Hepatic stellate cell (primary cell): Measurements from ENCODE around the gene RUFY4.
"Not testable (repeated sequence)": the region's sequence is repeated elsewhere in the genome, so short reads cannot be mapped to it uniquely, and the experiment has no call there.

Experiments
- DNase-seq: peaks from one replicate; pipeline ENCODE4 v3.0.0; 2011; ENCODE audit warnings: low spot score

RUFY4 gene

GRCh38 chr2:218089259-218089658 lies 20.2 kb downstream of the RUFY4 start:
- no peak for DNase-seq

DNA sequence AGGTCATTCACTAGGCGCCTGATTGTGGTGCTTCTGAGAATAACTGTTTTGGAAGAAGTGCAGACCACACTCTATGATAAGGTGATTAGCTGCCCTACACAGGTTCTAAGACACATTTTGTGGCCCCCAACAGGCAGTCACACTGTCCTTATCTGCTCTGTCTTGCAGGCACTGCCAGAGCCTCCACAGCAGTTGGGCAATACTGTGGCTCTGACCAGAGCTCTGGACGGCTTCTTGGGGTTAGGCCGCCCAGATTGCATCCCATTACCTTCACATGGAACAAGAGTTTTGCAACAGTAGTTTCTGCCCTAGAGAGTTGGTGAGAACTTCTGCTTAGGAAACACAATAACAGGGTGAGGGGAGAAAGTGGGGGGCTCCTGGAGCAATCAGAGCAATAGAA lies 22.7 kb downstream of the RUFY4 start:
- DNase-seq: no peak

GRCh38 chr2:218093879-218094278 lies 24.8 kb downstream of the RUFY4 start:
- DNase-seq: no peak

- no peak for DNase-seq
These were observed 26.8 kb downstream of the RUFY4 start for GRCh38 chr2:218095853-218096252.

DNA sequence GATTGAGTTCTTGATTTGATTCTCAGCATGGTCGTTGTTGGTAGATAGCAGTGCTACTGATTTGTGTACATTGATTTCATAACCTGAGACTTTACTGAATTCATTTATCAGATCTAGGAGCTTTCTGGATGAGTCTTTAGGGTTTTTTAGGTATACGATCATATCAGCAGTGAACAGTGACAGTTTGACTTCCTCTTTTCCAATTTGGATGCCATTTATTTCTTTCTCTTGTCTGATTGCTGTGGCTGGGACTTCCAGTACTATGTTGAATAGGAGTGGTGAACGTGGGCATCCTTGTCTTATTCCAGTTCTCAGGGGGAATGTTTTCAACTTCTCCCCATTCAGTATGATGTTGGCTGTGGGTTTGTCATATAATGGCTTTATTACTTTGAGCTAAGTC lies 28.9 kb downstream of the RUFY4 start:
- no peak for DNase-seq

- not testable (repeated sequence) for DNase-seq
These were observed 39.8 kb downstream of the RUFY4 start for GRCh38 chr2:218108834-218109233.

DNA sequence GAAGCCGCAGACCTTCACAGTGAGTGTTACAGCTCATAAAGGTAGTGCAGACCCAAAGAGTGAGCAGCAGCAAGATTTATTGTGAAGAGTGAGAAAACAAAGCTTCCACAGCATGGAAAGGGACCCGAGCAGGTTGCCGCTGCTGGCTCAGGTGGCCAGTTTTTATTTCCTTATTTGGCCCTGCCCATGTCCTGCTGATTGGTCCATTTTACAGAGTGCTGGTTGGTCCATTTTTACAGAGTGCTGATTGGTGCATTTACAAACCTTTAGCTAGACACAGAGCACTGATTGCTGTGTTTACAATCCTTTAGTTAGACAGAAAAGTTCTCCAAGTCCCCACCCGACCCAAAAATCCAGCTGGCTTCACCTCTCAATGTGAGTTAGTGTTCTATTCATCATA lies 52.7 kb downstream of the RUFY4 start:
- not testable (repeated sequence) for DNase-seq

DNA sequence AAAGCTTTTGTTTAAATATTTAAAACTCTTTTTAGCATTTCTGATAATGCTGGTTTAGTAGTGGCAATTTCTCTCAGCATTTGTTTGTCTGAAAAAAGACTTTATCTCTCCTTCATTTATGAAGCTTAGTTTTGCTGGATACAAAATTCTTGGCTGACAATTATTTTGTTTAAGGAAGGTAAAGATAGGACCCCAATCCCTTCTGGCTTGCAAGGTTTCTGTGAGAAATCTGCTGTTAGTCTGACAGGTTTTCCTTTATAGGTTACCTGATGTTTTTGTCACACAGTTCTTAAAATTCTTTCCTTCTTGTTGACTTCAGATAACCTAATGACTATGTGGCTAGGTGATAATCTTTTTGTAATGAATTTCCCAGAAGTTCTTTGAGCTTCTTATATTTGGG lies 53.2 kb downstream of the RUFY4 start:
- DNase-seq: not testable (repeated sequence)

DNA sequence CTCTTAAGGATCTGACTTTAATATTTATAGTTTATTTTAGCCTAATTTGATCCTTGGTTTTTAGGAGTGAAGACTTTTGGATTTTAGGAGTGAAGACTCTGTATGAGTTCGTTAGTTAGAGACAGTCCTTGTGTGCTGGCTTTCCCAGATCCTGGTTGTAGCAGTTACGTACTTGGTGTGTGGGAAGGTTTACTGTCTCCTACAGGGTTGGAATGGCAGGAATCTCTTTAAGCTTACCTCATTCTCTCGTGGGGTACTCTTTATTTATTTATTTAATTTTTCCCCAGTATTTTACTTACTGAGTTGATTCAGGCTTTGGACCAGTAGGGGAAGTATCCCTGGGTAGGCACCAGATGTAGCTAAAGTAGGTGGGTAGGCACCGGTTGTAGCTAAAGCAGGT lies 54.9 kb downstream of the RUFY4 start:
- no peak for DNase-seq

- DNase-seq: no peak
These were observed 56.0 kb downstream of the RUFY4 start for GRCh38 chr2:218125095-218125494.

DNA sequence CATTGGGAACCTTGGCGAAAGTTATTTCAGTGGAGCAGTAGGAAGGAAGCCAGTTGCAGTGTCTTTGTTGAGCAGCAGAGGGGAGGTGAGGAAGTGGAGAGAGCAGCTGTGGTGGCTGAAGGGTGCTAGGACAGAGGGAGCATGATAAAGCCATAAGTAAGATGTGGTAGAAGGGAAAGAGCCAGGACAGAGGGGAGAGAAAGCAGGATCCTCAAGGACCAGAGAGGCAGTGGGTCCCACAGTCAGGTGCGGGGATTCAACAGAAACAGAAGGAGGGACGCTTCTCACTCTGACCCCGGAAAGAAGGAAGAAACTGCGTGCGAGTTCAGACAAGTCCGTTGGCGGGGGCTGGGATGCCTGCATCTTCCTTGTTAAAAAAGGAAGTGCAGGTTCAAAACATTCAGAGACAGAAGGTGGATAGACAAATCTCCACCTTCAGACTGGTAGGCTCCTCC lies 56.6 kb downstream of the RUFY4 start, which contains the start of gene CXCR2:
TSS of gene CXCR2 (plus strand) at position 403 of the 455 bp plus-strand sequence. CDS start 8,774 bp downstream, outside the sequence.
- no peak for DNase-seq

DNA sequence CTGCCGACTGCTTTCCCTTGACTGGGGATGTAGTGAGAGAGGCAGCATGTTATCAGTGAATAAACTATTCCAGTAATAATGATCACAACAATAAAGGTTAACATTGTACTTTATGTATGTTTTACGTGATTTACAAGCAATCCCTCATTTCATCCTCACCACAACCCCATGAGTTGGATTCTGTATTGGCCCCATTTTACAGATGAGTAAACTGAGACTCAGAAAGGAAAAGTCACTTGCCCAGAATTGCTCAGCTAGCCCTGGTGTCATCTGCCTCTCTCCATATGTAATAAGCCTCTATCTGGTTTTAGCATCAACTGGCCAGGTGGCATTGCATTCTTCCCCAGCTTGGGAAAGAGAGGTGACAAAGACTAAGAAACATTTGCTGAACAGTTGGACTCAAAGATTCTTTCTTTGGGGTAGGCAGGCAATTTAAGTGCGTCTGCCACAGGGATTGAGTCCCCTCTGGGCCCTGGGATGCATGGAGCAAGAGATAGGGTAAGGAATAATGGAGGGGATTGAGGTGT lies 58.9 kb downstream of the RUFY4 start:
- DNase-seq: no peak

DNA sequence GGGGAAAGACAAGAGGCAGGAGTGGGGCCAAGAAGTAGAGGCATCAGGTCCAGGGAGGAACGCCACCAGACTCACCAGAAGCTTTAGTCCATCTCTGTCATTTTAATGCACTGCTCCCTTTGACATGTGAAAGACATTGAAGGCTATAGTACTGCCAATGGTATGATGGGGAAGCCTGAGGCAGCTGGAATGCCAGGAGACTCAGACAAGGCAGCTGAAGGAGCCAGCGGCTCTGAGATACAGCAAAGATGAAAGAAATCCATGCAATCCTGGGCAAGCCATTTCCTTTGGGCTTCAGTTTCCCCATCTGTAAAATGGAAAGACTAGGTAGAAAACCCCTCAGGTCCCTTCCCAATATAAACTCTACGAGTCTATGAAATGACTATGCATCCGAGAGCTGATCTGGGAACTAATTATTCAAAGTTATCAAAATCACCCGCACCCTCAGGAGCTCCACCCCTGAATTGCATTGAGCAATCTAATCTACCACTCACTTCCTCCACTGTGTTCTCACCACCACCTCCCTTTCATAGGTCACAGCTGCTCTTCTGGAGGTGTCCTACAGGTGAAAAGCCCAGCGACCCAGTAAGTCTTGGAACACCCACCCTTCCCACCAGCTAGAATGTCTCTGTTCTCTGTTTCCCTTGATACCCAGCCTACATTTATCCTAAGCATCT lies 59.9 kb downstream of the RUFY4 start:
- DNase-seq: no peak

DNA sequence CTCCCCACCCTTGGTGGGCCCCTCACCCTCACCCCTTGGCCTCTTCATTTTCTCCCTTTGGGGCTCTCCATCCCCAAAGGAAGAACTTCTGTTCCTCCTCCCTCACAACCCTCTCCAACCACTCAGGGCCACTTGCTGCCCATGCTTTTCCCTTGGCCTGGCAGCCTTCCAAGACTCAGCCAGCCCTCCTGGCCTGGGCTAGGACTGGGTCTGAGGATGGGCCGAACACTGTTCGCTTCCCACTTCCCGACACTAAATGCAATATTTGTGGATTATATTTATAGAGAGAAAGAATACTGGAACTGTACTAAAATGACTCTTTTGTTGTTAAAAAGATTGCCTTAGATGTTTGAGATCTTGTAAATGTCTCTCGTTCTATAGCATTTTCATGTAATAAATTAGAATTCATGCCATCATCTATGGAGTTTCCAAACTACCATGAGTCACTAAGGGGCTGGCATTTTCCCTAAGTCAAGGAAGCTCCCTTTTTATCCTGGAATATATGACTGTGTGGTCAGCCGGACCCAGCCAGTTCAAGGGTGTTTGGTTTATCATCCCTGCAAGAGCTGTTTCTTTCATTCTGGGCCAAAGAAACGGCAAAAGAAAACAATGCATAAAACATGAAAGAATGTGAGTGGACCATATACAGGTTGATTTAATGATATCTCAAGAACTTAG lies 60.5 kb downstream of the RUFY4 start:
- no peak for DNase-seq

DNA sequence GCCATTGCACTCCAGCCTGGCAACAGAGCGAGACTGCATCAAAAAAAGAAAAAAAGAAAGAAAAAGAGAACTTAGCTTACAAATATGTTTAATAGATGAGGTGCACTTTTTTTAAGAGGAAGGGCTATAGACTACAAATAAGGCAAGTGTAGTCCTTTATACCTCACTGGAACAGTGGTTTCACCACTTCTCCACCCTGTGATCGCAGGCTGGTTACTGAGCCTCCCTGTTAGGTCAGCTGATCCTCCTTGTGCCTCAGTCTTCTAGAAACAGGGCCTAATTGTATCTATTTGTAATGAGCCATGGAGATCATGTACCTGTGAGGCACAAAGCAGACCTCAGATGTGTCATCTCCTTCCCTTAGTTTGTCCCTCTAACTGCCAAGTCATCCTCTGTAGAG lies 61.3 kb downstream of the RUFY4 start:
- no peak for DNase-seq

- no peak for DNase-seq
These were observed 61.8 kb downstream of the RUFY4 start for GRCh38 chr2:218130822-218131221.

DNA sequence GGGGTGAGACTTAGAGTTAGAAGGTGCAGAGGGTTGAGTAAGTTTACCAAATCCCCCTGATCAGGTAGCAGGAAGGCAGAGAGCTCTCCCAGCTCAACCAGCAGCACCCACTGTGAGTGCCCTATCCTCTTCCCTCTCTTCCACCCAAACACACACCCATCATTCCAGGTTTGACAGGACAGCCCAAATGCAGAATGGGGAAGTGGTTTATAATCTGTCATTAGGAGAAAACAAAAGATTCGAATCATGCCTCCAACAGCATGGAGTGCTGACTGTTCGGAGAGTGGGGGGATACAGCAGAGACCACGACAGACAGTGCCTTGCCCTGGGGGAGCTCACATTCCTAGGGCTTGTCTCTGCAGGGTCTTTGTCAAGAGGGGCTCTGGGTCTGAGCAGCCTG lies 68.5 kb downstream of the RUFY4 start:
- DNase-seq: no peak

GRCh38 chr2:218138047-218138446 lies 69.0 kb downstream of the RUFY4 start:
- no peak for DNase-seq
